ENCODE data around the gene PSMD4.
"Not testable (repeated sequence)": the region's sequence is repeated elsewhere in the genome, so short reads cannot be mapped to it uniquely, and the experiment has no call there.

PSMD4 gene

GRCh38 chr1:151254217-151255213 is at the start of gene PSMD4:
Gene PSMD4 (plus strand): TSS chr1:151254734. CDS start chr1:151254783, 49 bp downstream.
- Mint-ChIP-seq H3K36me3 (peaks cover 52% of the 10 kb centered on the region), H3K4me3 (peak within 1 kb of the TSS; percentile 82), H3K4me1 (peaks cover 25% of the 10 kb centered on the region), H3K27ac (peak within 1 kb of the TSS; percentile 94), H3K9me3 (no peaks in the 10 kb centered on the region)
- ATAC-seq, result peak; percentile 99
- DNase-seq (ENCODE audit: low spot score in 2 of 2), result peak; percentile 72 to 91

- DNase-seq (ENCODE audit: low spot score in 2 of 2); H3K4me3 Mint-ChIP-seq; ATAC-seq; H3K27ac Mint-ChIP-seq; H3K9me3 Mint-ChIP-seq; H3K4me1 Mint-ChIP-seq: not testable (repeated sequence)
- H3K36me3 Mint-ChIP-seq, result peaks cover 92% of the 10 kb centered on the region
Measured at GRCh38 chr1:151205381-151205965, 49.1 kb upstream of the PSMD4 start.

GRCh38 chr1:151210830-151211229 is 43.7 kb upstream of the PSMD4 start:
- peaks cover 98% of the 10 kb centered on the region for H3K36me3 Mint-ChIP-seq
- no peaks in the 10 kb centered on the region for H3K9me3 Mint-ChIP-seq
- no peak for DNase-seq (ENCODE audit: low spot score in 2 of 2)
- peaks cover 12% of the 10 kb centered on the region for H3K4me1 Mint-ChIP-seq
- peak overlapping the region; percentile 48 for H3K27ac Mint-ChIP-seq
- no peak for ATAC-seq
- H3K4me3 Mint-ChIP-seq, result no peak overlapping the region

GRCh38 chr1:151211972-151212705 is 42.4 kb upstream of the PSMD4 start:
- H3K4me1 Mint-ChIP-seq, result peaks cover 19% of the 10 kb centered on the region
- H3K36me3 Mint-ChIP-seq, result peaks cover 98% of the 10 kb centered on the region
- no peak overlapping the region for H3K4me3 Mint-ChIP-seq
- H3K27ac Mint-ChIP-seq, result peak overlapping the region; percentile 32
- no peak for ATAC-seq
- H3K9me3 Mint-ChIP-seq, result no peaks in the 10 kb centered on the region
- DNase-seq (ENCODE audit: low spot score in 2 of 2), result no peak

GRCh38 chr1:151213560-151213959 is 41.0 kb upstream of the PSMD4 start:
- H3K27ac Mint-ChIP-seq, result no peak overlapping the region
- DNase-seq (ENCODE audit: low spot score in 2 of 2) (no peak), ATAC-seq (no peak)
- no peak overlapping the region for H3K4me3 Mint-ChIP-seq
- H3K36me3 Mint-ChIP-seq, result peaks cover 97% of the 10 kb centered on the region
- H3K4me1 Mint-ChIP-seq, result peaks cover 19% of the 10 kb centered on the region
- no peaks in the 10 kb centered on the region for H3K9me3 Mint-ChIP-seq

GRCh38 chr1:151221616-151222015 is 32.9 kb upstream of the PSMD4 start:
- ATAC-seq, result no peak

GRCh38 chr1:151222130-151222529 is 32.4 kb upstream of the PSMD4 start:
- Mint-ChIP-seq H3K27ac (peak overlapping the region; percentile 34), H3K36me3 (peaks cover 87% of the 10 kb centered on the region), H3K9me3 (no peaks in the 10 kb centered on the region), H3K4me1 (peaks cover 10% of the 10 kb centered on the region), H3K4me3 (no peak overlapping the region)
- ATAC-seq (no peak), DNase-seq (ENCODE audit: low spot score in 2 of 2) (no peak)

More at GRCh38 chr1:151221616-151222015, 32.9 kb upstream of the PSMD4 start:
- Mint-ChIP-seq H3K27ac (peak overlapping the region; percentile 34), H3K4me1 (peaks cover 11% of the 10 kb centered on the region), H3K4me3 (no peak overlapping the region), H3K36me3 (peaks cover 87% of the 10 kb centered on the region), H3K9me3 (no peaks in the 10 kb centered on the region)
- no peak for DNase-seq (ENCODE audit: low spot score in 2 of 2)

- Mint-ChIP-seq H3K36me3 (peaks cover 100% of the 10 kb centered on the region), H3K4me3 (no peak overlapping the region), H3K27ac (peak overlapping the region; percentile 39), H3K9me3 (no peaks in the 10 kb centered on the region), H3K4me1 (no peaks in the 10 kb centered on the region)
- no peak for DNase-seq (ENCODE audit: low spot score in 2 of 2)
- no peak for ATAC-seq
Measured at GRCh38 chr1:151235235-151235634, 19.3 kb upstream of the PSMD4 start.

- DNase-seq (ENCODE audit: low spot score in 2 of 2) (no peak), ATAC-seq (no peak)
- H3K9me3 Mint-ChIP-seq, result no peaks in the 10 kb centered on the region
- peak overlapping the region; percentile 69 for H3K27ac Mint-ChIP-seq
- H3K36me3 Mint-ChIP-seq, result peaks cover 100% of the 10 kb centered on the region
- no peak overlapping the region for H3K4me3 Mint-ChIP-seq
- no peaks in the 10 kb centered on the region for H3K4me1 Mint-ChIP-seq
Measured at GRCh38 chr1:151237678-151238466, 16.7 kb upstream of the PSMD4 start.

GRCh38 chr1:151238467-151238739 is 16.1 kb upstream of the PSMD4 start:
- H3K4me1 Mint-ChIP-seq, result no peaks in the 10 kb centered on the region
- no peaks in the 10 kb centered on the region for H3K9me3 Mint-ChIP-seq
- ATAC-seq (no peak), DNase-seq (ENCODE audit: low spot score in 2 of 2) (no peak)
- H3K36me3 Mint-ChIP-seq, result peaks cover 100% of the 10 kb centered on the region
- no peak overlapping the region for H3K4me3 Mint-ChIP-seq
- no peak overlapping the region for H3K27ac Mint-ChIP-seq

GRCh38 chr1:151242442-151242841 is 12.1 kb upstream of the PSMD4 start:
- no peaks in the 10 kb centered on the region for H3K4me1 Mint-ChIP-seq
- peak overlapping the region; percentile 60 for H3K27ac Mint-ChIP-seq
- DNase-seq (ENCODE audit: low spot score in 2 of 2), result no peak

GRCh38 chr1:151243683-151244216 is 10.8 kb upstream of the PSMD4 start:
- ATAC-seq, result no peak
- H3K27ac Mint-ChIP-seq, result peak overlapping the region; percentile 84
- H3K36me3 Mint-ChIP-seq, result peaks cover 100% of the 10 kb centered on the region
- no peaks in the 10 kb centered on the region for H3K9me3 Mint-ChIP-seq
- H3K4me3 Mint-ChIP-seq, result no peak overlapping the region
- H3K4me1 Mint-ChIP-seq, result no peaks in the 10 kb centered on the region
- no peak for DNase-seq (ENCODE audit: low spot score in 2 of 2)

More at GRCh38 chr1:151242442-151242841, 12.1 kb upstream of the PSMD4 start:
- Mint-ChIP-seq H3K9me3 (no peaks in the 10 kb centered on the region), H3K36me3 (peaks cover 100% of the 10 kb centered on the region), H3K4me3 (no peak overlapping the region)
- ATAC-seq, result no peak

- Mint-ChIP-seq H3K9me3 (no peaks in the 10 kb centered on the region), H3K4me3 (no peak overlapping the region), H3K27ac (peak overlapping the region; percentile 48), H3K36me3 (peaks cover 88% of the 10 kb centered on the region), H3K4me1 (no peaks in the 10 kb centered on the region)
- DNase-seq (ENCODE audit: low spot score in 2 of 2) (no peak), ATAC-seq (no peak)
Measured at GRCh38 chr1:151246786-151247185, 7.7 kb upstream of the PSMD4 start.

GRCh38 chr1:151251656-151252470 is 2.7 kb upstream of the PSMD4 start:
- Mint-ChIP-seq H3K27ac (no peak overlapping the region), H3K4me3 (no peak overlapping the region), H3K36me3 (peaks cover 61% of the 10 kb centered on the region), H3K4me1 (peaks cover 14% of the 10 kb centered on the region), H3K9me3 (no peaks in the 10 kb centered on the region)
- ATAC-seq, result peak; percentile 56
- peak in 1 of 2 donors; percentile 62 for DNase-seq (ENCODE audit: low spot score in 2 of 2)
